Dermis blood vessel endothelial cell (primary cell): ENCODE results near the gene ADAMTS18. TPM values are rescaled to one million over a fixed set of nuclear protein-coding genes. Genes with fewer than 3 reads are reported as not detected.

Source experiments
- DNase-seq: peaks from one replicate; pipeline ENCODE4 v3.0.0; 2010
- total RNA-seq: library from RNA; depleted of rRNA; stranded (reverse); fragments of >200 nt; gene quantifications from 2 replicates; pipeline ENCODE4 v1.2.3, GENCODE V29; 2014

Gene ADAMTS18
- total RNA-seq, 1 donor from 2014 or later, result 89.3 TPM

DNA sequence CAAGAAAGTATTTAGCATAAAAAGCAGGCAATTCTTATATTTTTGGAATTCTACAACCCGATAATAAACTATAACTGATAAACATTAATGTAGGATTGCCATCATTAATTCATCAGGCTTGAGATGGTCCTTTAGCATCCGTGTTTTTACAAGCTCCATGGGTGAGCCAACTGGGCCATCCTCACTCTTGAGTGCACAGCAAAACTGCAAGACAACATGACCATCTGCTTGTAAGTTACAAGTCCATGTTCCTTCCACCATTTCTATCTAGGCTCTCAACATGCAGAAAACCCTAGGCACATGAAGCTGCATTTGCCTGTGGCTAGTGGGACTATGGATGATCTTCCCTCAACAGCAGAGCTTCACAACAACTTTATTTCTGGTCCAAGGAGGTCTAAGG is 40.1 kb downstream of the ADAMTS18 start:
- no peak for DNase-seq

DNA sequence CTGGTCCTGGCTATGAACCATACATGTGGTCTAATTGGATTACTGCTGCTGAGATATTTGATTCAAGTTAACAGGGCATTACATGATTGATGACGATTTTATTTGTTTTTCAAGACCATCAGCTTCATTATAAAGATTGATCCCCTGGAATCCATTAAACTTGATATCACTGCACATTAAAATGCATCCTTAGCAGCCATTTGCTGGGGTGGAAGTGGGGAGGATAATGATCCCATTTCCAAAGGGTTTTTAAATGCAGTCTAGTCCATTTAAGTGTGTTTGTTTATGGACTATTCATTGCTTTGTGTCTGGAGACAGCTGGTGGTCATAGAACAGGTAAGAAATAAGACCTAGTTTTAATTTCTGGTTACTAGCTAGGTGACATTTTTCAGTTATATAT is 40.9 kb downstream of the ADAMTS18 start:
- DNase-seq, result no peak

DNA sequence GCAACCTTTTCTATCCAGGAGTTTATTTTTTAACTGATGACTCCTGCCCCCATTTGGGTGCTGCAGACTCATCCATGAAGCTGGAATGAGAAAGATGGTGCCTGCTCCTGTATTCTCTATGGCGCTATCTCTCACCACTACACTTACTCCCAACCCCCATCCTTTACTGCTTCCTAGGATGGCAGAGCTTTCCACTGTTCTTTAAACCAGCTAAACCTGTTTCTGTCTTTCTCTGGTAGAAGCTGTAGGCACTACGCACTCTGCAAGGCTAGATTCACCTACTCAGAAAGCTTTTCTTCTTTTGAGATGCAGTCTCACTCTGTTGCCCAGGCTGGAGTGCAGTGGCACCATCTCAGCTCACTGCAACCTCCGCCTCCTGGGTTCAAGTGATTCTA is 47.0 kb downstream of the ADAMTS18 start:
- no peak for DNase-seq

DNA sequence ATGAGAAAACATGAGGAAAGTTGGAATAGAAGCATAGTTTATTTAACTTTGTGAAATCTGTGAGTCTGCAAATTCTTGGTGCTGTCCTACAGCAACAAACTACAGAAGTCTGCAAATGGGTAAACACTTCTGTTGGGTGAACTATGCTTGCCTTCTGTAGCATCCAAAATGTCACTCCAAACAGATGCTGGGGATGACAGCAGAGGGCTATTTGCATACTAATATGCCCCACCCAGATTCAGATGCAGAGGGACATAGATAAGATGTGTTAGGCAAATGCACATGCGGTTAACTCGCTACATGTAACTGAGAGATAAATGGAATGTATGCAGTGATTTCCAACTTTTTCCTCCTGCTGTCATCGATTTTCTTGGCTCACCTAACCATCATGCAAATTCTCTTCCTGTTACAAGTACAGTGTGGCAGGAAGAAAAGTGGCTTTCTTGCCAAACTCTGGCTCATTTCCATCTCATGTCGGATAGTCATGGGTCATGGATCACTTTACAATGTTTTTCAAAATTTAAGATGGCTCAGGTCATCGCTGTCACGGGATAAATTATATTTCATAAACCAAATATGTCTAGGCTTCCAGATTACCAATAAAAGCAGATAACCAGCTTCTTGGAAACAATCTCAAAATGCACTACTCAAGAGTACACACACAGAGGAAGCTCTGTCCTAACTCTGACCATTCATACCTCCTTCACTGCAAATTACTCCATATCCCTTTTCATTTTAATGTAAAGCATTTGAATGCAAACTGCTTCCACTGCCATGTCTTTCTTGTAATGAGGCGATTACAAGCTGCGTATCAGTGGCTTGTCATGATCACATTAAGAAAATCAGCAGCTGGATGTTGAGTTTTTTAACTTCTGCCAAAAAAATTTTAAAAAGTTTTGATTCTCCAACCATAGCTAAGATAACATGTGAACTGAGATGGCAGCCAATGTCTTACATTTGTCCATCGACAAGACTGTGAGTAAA is 47.7 kb downstream of the ADAMTS18 start:
- peak; percentile 64 for DNase-seq

DNA sequence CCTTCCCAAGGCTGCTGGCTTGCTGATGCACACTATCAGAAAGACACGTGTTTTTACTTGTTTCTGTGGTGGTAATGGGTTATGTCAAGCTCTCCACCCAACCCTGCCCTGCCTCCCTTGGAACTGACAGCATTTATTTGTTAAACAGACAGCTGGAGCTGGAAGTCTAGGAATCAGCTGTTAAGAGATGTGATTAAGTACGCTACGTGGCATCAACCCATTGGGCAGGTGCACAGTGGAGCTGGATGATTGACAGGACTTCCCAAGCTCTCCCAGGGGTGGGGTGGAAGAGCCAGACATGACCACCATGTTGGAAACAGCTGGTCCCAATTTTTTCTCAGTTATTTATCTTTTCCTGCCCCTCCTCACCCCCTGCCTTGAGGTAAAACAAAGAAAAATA is 49.4 kb downstream of the ADAMTS18 start:
- peak; percentile 62 for DNase-seq

DNA sequence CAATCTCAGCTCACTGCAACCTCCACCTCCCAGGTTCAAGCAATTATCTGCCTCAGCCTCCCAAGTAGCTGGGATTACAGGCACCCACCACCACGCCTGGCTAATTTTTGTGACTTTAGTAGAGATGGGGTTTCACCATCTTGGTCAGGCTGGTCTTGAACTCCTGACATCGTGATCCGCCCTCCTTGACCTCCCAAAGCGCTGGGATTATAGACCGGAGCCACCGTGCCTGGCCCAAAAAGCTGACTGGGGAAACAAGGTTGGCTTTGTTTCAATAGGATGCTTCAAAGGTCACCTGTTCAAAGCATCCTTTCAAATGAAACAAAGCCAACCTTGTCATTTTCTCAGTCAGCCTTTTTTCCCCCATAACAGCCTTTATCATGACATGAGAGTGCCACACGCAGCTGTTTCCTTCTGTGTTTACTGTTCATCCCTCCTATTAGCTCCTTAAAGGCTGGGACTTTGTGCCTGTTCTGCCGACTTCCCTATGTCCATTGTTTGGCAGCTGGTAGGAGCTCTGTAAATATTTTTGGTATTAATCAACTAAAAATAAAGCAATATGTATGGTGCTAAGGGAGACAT is 51.1 kb downstream of the ADAMTS18 start:
- DNase-seq, result peak; percentile 39

DNA sequence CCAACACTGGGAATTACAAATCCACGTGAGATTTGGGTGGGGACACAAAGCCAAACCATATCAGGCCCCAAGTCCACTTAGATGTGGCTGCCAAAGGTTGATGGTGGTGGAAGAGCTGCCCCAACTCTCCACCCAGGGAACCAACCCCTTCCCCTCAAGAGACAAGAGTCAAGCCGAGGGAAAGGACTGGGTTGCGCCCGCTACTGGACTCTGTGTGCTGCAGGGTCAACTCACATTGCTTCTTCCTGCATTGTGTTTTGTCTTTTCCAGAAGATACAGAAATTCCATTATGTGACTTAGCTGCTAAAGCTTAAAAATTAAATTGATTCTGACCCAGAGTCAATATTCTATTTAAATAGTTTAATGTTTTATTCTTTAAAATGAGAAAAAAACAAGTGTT is 58.5 kb downstream of the ADAMTS18 start:
- no peak for DNase-seq

DNA sequence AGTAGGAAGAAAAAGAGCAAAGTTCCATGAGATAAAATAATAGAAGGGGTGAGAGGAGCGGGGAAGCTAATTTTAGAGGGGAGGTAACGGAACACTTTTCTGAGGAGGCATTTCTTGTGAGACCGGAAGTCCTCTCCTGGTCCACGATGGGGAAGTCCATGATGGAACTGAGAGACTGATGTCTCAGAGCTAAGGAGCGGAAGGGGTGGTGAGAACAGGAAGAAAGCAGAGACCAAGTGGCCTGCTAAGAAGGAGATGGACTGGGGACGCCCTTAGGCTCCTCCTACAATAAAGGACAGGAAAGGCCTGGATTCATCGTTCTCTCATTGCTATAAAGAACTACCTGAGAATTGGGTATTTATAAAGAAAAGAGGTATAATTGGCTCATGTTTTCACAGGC is 59.4 kb downstream of the ADAMTS18 start:
- DNase-seq, result no peak

DNA sequence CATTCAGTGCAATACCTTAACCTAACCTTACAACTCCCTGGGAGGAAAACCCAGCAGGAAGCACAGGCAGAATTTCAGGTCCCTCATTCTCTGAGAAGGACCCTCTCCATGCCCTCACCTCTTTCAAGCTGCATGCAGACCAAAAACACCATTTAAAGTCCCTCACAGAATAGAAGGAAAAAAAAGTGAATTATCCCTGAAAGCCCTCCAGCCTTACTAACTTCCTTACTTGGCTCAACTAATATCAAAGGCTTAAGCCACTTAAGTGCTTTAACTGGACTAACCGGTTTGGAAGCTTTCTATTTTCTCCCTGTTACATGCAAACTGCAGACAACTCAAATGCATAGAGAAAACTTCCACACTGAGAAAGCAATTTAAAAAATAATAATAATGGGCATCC is 60.5 kb downstream of the ADAMTS18 start:
- DNase-seq, result no peak

DNA sequence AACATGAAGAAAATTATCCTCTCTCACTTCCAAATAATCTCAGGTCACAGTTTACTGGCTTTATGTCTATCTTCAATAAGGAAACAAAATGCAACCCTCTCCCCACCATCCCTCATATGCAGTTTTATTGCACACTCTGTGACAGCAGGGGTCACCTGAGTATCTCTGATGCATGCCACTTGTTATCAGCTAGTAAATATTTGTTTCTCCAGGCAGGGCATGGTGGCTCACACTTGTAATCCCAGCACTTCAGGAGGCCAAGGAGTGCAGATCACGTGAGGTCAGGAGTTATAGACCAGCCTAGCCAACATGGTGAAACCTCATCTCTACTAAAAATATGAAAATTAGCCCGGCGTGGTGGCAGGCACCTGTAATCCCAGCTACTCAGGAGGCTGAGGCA is 61.1 kb downstream of the ADAMTS18 start:
- DNase-seq, result no peak

DNA sequence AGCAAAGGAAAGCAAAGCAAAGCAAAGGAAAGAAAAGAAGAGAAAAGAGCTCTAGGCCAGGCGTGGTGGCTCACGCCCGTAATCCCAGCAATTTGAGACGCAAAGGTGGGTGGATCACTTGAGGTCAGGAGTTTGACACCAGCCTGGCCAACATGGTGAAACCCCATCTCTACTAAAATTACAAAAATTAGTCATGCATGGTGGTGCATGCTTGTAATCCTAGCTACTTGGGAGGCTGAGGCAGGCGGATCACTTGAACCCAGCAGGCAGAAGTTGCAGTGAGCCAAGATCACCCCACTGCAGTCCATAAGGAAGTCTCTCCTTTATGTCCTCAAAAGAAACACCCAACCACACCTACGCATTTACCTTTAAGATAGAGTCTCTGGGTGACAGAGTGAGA is 70.1 kb downstream of the ADAMTS18 start:
- DNase-seq, result no peak

DNA sequence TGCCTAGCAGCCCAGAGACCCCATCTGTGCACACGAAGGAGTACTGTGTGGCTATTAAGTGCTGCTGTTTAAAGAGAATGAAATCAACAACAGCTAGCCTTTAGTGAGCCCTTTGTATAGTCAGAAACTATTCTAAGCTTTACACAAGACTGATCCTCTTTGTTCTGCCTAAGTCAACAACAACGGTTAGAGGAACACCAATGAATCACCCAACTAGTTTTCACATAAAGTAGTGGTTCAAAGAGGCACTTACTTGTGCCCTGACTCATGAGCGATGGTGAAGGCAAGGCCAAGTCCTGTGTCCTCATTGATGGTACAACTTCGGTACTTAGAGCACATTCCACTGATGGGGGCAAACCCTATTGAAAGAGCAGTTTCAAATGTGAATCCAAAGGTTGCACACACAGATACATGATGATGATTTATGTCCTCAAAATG is 75.8 kb downstream of the ADAMTS18 start:
- DNase-seq, result peak; percentile 83

DNA sequence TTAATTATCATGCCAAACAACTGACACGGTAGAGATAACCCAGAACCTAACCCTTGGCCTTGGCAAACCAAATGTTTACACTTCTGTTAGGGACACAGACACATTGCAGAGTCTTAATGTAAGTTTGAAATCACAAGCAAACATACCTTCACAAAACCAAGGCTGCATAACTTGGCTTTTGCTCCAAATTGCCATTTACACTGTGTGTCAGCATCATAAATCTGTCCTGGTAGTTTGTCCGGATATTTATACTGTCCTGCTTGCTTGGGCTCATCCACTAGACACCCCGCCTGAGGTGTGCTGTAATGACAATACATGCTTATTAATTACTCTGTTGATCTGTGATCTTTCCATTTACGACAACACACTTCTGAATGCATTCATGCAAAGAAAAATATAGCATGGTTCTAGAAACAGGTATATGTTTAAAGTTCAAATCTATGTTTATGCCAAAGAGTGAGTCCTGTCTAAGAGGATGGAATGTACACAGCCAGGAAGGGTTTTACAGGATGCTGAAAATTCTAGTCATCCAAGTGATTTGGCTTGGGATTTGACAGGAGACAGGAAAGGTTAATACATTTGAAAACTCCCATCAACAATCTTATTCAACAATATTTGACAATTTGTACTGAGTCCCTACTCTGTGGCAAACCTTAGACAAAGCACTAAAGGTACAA is 81.1 kb downstream of the ADAMTS18 start:
- no peak for DNase-seq

DNA sequence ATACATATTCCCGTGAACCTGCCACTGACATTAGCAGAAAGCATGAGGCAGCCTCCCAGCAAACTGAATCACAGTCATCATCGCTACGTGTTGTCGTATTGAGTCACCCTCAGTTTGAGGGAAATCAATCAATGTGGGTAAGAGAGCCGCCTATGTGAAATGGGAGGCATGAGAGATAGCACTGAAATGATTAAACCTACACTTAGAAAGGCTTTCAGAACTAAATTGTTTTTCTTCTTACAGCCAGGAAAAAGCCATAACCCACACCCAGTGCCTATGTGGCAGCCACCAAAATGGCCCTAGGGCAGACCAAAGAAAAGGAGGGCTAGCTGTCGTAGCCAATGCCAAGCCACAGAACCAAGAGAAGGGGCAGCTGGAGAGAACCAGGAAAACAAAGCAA is 90.5 kb downstream of the ADAMTS18 start:
- no peak for DNase-seq

DNA sequence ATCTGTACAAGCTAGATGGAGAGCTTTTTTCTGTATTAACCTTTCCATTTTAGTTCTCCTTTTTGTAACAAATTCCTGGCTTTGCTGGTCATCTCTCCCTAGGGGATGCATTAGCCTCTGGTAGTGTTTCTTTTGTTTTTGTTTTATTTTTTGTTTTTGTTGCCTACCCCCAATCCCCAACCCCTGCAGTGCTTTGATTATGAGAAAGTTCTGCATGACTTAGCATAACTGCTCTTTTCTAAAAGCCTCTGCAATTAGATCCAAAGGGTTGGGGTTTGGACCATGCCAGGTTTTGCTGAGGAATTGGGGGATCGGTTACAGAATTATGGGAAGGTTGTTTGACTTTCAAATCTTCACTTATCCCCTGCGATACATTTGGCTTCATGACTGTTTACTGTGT is 98.2 kb downstream of the ADAMTS18 start:
- DNase-seq, result no peak

DNA sequence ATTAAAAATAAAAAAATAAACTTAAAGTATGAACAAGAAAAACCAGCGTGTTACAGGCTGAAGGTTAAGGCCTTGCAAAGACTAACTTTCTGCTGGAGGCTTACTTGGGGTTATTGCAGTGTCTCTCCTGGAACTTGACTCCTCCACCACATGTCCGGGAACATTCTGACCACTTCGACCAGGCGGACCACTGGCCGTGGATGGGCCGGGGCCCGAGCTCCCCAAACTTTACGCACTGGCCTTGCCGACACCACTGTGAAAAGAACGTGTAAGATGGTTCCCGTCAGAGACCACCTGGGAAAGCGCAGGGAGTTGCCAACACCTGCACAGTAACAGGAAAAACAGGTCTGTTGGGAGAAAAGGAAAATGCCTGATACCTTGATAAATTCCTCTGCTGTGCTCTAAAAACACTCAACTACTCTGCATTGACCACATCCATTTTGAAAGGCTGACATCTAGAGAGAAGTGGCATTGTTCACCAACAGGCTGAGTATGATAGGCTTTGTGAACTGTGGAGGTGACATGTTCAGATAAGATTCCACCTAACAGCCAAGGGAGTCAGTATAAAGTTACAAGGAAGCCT is 99.1 kb downstream of the ADAMTS18 start:
- no peak for DNase-seq

DNA sequence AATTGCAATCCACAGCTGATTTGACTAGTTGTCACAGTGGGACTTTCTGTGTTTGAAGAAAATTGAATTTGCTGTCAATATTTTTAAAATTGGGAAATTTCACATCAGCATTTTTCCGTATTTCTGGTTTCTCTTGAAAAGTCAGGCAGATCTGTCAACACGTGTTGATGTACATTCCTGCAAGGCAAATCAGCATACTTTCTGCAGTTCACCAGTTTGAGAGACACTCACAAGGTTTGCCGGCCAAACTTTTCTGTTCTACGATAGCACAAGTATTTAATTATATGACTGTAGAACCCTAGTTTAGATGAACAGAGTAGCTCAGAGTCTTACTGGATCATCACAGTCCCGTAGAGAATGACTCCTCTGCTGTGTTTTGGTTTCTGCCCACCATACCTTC is 102.0 kb downstream of the ADAMTS18 start:
- DNase-seq, result no peak

DNA sequence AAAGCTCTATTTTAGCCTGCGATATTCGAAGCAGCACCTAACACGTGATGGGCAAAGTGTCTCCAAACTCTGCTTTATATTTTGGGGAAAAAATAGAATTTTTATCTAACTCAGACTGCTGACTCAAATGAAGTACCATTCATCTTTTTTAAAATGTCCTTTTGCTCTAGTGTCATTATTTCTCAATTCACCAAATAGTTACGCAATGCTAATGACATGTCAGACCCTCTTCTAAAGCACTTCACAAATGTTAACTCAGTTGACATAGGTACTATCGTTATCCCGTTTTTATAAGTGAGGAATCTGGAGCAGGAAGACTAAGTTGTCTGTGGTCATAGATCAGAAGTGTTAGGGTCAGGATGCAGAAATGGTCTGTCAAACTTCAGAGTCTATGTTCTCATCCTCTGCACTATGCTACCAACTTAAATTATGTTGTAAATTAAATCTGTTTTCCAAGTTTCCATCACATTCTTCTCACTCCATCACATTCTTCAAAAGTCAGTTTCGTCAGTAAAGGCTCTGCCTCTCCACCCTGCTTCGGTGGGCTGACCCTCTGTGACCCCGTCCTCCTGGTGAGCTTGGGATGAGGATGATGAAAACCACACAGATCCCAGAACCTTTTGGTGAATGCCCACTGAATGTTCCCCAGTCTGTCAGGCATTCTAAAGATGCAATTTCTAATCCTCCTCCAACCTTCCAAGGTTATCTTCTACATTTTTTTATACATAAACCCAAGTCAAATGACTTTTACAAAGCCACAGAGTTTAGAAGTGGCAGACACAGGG is 102.8 kb downstream of the ADAMTS18 start:
- no peak for DNase-seq

DNA sequence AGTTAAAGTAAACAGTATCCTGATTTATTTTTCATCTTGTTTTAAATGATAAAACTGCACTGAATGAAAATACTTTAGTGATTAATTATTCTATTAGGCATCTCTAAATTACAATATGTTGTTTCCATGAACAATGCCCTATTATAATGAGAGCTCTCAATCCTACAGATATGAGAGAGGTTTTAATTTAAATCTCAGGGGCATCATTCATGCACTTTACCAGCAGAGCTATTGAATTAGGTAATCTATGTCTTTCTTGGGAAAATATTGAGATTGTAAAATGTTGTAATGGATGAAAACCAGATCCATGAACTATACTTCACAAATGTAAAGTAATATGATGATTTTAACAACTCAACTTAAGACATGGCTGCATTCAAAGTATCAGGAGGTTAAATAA is 103.8 kb downstream of the ADAMTS18 start:
- DNase-seq, result no peak

DNA sequence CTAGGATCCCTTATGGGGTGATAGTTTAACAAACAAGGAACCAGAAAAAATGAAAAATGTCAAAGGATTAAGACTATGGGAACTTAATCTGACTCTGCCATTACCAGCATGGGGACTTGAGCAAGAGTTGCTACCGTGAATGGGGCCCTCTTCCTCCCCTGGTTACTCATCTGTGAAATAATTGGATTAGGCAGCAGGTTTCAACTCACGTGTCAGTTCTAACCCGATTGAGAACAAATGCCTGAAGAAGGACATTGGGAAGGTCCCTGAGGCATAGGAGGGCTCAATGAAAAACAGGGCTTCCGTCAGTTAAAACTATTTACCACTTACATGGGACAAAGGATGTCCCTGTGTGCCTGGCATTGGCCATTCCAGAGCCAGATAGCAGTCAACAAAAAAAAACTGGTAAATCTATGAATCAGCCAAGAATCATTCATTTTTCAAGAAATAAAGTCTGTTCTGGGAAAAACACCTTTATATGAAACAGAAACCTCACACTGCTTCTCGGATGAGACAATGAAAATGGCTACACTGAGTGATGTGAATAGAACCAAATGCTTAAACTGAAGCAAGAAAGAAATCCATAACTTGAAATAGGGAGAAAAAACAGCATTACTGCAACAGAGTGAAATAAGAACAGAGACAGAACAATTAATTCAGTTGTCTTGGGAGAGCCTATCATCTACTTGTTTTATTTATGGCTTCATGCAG is 104.3 kb downstream of the ADAMTS18 start:
- DNase-seq, result no peak

DNA sequence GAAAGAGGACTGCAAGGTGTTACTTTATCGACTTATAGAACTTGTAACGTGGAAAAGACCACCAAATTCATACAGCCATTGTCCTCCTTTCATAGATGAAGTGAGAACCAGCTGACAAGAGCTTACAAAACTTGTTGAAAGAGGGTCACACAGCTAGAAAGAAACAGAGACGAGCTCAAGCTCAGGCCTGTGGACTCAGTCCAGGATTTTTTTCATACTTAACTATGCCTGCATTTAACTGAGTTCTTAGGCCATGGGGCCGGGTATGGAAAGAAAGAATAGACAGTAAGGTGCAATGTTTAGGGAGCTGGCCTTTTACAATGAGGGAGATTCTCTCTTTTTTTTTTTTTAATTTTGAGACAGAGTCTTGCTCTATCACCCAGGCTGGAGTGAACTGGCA is 106.1 kb downstream of the ADAMTS18 start:
- DNase-seq, result no peak

DNA sequence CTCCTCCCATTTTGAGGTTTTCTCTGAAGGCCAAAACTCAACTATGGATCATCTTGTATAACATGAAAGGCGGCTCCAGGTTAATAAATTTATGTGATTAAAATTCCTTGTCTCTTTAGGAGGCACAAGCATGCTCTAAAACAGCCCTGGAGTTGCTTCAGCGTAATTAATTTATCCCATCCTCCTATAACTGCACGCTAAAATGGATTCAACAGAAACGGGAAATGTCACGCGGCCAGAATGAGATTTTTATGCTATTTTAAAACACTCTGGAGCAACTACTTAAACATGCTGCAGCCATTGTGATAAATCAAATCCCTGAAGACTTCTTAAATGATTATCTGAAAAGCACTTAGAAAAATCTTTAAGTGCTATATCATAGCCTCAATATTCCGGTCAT is 106.6 kb downstream of the ADAMTS18 start:
- no peak for DNase-seq
